ENCODE data around the gene MMP23B.
A peak's percentile ranks its signal among the peaks of the same experiment; 100 is the strongest.

Gene MMP23B

DNA sequence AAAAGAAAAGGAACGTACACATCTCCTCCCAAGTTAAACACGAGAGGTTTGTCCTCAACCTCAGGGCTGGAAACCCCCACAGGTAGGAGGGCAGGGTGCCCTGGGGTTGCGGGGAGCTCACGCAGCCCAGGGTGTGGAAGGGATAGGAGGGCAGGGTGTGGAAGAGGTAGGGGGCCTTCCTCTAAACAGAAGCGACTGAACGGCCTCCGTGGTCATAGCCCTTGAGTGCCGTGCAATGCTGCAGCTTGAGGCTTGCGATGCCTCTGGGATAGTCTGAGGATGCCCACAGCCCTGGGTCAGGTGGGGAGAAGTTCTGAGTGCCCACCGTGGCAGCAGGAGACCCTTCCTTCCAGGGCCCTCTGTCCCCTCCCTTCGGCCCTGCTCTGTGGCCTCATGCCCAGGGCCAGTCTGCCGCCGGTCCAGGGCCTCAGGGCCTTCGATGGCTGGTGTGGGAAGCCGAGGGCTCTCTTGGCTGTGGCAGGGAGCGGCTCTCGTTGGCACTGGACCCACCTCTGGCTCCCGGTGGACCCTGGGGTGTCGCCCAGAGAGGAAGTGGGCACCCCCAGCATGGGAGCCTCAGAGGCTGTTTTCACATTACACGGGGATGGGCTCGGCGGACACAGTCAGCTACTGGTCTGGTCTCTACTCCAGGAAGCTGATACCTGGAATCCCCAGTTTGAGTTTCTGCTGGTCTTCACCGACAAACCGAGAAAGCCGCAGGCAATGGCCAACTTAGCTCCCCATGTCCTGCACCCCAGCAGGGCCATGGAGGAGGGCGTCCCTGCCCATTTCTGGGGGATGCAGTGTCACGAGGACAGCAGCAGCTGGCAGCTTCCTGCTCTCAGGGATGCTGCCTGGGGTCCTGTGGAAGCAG, 33.2 kb downstream of the MMP23B start:
- H3K27ac ChIP-seq = no peak overlapping the region
- TF ChIP-seq, protein P1, sequence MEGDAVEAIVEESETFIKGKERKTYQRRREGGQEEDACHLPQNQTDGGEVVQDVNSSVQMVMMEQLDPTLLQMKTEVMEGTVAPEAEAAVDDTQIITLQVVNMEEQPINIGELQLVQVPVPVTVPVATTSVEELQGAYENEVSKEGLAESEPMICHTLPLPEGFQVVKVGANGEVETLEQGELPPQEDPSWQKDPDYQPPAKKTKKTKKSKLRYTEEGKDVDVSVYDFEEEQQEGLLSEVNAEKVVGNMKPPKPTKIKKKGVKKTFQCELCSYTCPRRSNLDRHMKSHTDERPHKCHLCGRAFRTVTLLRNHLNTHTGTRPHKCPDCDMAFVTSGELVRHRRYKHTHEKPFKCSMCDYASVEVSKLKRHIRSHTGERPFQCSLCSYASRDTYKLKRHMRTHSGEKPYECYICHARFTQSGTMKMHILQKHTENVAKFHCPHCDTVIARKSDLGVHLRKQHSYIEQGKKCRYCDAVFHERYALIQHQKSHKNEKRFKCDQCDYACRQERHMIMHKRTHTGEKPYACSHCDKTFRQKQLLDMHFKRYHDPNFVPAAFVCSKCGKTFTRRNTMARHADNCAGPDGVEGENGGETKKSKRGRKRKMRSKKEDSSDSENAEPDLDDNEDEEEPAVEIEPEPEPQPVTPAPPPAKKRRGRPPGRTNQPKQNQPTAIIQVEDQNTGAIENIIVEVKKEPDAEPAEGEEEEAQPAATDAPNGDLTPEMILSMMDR (conservative IDR thresholded peaks at IDR 0.05) = no peak
- TF ChIP-seq ZFX (IDR thresholded peaks at IDR 0.05) = no peak

DNA sequence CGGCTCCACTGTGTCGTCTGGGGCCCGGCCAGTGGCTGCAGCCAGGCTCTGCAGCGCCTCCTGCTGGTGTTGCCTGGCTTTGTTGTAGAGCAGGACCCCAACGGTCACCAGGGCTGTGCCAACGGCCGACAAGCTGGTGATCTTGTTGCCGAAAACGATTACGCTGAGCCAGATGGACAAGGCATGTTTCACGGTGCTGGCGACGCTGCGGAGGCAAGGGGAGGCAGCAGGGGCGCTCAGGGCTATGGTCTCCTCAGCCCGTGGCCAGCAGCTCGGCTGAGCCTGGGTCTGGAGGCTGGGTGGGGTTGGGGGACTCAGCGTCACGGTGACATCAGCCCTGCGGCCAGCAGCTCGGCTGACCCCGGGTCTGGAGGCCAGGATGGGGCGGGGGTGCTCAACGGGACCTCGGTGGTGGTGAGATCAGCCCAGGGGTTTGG, 33.9 kb downstream of the MMP23B start:
- TF ChIP-seq, protein P1 (conservative IDR thresholded peaks at IDR 0.05) = peak; percentile 77
- no peak for TF ChIP-seq ZFX (IDR thresholded peaks at IDR 0.05)
- H3K27ac ChIP-seq = no peak overlapping the region

DNA sequence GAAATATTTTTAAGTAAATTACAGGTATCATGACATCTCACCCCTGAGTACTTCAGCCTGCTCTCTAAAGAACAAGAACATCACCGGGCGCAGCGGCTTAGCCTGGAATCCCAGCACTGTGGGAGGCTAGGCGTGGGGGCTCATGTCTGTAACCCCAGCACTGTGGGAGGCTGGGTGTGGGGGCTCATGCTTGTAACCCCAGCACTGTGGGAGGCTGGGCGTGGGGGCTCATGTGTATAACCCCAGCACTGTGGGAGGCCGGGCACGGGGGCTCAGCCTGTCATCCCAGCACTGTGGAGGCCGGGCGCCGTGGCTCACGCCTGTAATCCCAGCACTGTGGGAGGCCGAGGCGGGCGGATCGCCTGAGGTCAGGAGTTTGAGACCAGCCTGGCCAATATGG, 34.6 kb downstream of the MMP23B start:
- H3K27ac ChIP-seq = no peak overlapping the region
- TF ChIP-seq, protein P1 (conservative IDR thresholded peaks at IDR 0.05) = no peak
- TF ChIP-seq ZFX (IDR thresholded peaks at IDR 0.05) = no peak

DNA sequence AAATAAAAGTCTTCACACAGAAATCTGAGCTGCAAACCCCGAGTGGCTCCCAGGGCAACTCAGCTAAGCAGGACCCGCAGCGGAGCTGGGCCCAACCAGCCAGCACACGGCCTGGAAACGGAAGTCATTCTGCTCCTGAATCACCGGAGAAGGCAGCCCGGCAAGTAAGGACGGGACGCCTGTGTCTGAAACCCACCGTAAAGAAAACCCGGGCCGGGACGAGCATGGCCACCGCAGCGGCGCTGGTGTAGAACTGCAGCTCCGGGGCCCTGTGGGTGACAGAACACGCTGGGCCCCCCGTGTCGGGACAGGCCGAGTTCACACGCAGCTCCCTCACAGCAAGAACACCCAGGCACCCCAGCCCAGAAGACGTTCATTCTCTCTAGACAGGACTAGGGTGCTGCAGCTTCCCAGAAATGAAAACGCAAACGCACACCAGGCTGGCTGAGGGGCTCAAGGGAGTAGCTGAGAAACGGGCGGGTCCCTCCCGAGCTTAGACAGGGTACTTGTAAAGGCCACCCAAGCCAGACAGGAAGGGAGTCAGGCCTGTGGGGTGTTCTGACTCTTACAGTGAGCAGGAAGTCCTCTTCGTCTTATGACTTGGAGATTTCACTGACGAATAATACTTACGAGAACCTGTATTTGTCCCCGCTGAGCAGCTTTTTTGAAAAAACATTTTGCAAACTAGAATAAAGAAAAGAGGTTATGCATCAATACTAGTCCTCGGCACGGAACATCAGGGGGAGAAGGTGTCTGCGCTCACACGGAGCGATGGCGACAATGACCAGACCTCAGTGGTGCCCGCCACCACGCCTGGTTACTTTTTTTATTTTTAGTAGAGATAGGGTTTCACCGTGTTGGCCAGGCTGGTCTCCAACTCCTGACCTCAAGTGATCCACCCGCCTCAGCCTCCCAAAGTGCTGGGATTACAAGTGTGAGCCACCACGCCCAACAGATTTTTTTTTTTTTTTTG, 37.8 kb downstream of the MMP23B start:
- TF ChIP-seq, protein P1 (conservative IDR thresholded peaks at IDR 0.05) = no peak
- TF ChIP-seq ZFX (IDR thresholded peaks at IDR 0.05) = no peak
- no peak overlapping the region for H3K27ac ChIP-seq

DNA sequence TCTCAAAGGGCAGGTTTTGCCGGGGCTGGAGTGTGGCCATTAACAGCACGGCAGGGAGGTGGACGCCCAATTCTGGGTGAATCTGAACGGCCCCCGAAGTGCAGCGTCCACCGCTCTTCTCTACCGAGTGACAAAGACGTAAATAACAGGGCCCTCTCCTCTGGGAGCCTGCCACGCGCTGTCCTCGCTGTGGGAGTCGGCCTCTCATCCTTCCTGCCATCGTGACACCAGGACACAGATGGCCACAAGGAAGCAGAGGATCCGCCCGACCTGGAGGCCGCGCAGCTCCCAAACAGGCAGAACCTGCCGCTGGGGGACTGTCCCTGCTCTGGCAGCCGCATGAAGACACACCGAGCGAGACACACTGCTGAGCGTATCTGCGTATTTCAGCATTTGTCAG, 38.9 kb downstream of the MMP23B start:
- TF ChIP-seq, protein P1 (conservative IDR thresholded peaks at IDR 0.05) = no peak
- TF ChIP-seq ZFX (IDR thresholded peaks at IDR 0.05) = no peak
- no peak overlapping the region for H3K27ac ChIP-seq

DNA sequence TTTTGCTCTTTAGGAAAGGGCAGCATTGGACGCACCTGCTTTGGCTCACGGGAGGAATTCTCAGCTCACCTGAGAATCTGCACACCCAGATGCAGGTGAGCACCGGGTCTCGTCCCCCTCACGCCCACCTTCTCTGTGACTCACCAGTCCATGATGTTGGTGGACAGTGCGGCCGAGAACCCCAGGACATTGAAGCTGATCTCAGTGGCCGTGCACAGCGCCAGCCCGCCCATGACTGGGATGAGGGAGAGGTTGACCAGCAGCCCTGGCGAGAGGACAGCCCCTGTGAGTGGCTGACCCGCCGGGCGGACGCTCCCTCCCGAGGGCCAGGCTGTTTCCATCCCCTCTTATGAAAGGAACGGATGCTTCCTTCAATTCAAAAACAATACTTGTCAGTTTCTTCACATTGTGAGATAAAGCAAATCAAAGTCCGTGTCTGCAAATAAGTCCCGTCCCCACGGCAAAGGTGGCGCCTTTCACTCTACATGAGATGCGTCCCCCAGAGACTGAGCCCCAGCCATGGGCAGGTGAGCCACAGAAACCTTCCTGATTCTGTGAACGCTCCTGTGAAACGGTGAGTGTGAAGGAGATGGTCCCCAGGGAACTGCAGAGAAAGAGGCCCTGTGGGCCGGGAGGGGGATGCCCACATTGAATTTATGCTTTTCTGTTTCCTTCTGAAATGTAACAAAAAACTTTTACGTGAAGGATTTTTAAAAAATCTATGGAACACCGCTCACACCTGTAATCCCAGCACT, 39.6 kb downstream of the MMP23B start:
- TF ChIP-seq ZFX (IDR thresholded peaks at IDR 0.05) = no peak
- TF ChIP-seq, protein P1 (conservative IDR thresholded peaks at IDR 0.05) = no peak
- no peak overlapping the region for H3K27ac ChIP-seq

Measured in C4-2B (cell line).